WTC11 (cell line): ENCODE data around the gene SPIB. TPM values are rescaled to one million over a fixed set of nuclear protein-coding genes. Genes with fewer than 3 reads are reported as not detected.

Experiments
- ATAC-seq: fragments of 200-7000 bp; cut with Tn5 transposase; 2 replicates; pipeline ENCODE4 v1.10.0; 2021; ENCODE audit warnings: mild to moderate bottlenecking, moderate library complexity
- Bru-seq: library from RNA; stranded (reverse); fragments of 400-500 nt; gene quantifications from one replicate; lab custom pipeline; 2021; lab: Mats Ljungman, UMichigan
- CTCF ChIA-PET: fragments of 300-600 bp; sonication (Branson Sonifier 250); formaldehyde crosslinking; loops from one replicate; lab custom pipeline; 2021; ENCODE audit warnings: antibody characterized with exemption; lab: Charles Lee
- POLR2A ChIA-PET: fragments of 350-600 bp; sonication (Branson Sonifier 250); formaldehyde crosslinking; loops from one replicate; lab custom pipeline; 2021; ENCODE audit warnings: antibody characterized with exemption; lab: Charles Lee
- DNase-seq: peaks from one replicate; pipeline ENCODE4 v3.0.0; 2021; ENCODE audit warnings: low spot score
- H3K27ac Mint-ChIP-seq: 2 replicates; pipeline ENCODE4 v1.8.0; 2021; ENCODE audit warnings: mixed read lengths
- H3K27me3 Mint-ChIP-seq: 2 replicates; pipeline ENCODE4 v1.8.0; 2021; ENCODE audit warnings: low read depth, mild to moderate bottlenecking, moderate library complexity, mixed read lengths
- H3K36me3 Mint-ChIP-seq: 2 replicates; pipeline ENCODE4 v1.8.0; 2021; ENCODE audit warnings: mixed read lengths
- H3K4me1 Mint-ChIP-seq: 2 replicates; pipeline ENCODE4 v1.8.0; 2022; ENCODE audit warnings: mixed read lengths
- H3K4me3 Mint-ChIP-seq: 2 replicates; pipeline ENCODE4 v1.8.0; 2021; ENCODE audit warnings: mild to moderate bottlenecking, moderate library complexity, mixed read lengths
- H3K9me3 Mint-ChIP-seq: 2 replicates; pipeline ENCODE4 v1.8.0; 2021; ENCODE audit warnings: mixed read lengths
- FOXP4 ChIP-seq: sonication (generic); formaldehyde crosslinking; IDR thresholded peaks from 2 replicates; pipeline ENCODE4 v1.8.0; 2022; ENCODE audit warnings: mild to moderate bottlenecking, missing genetic modification reagents
- JUN ChIP-seq: sonication (generic); formaldehyde crosslinking; IDR thresholded peaks from 2 replicates; pipeline ENCODE4 v1.8.0; 2023; ENCODE audit warnings: mild to moderate bottlenecking, missing genetic modification reagents
- KAT7 ChIP-seq: sonication (generic); formaldehyde crosslinking; IDR thresholded peaks from 2 replicates; pipeline ENCODE4 v1.8.1; 2023; ENCODE audit warnings: missing genetic modification reagents, mild to moderate bottlenecking, borderline replicate concordance
- NFE2L1 ChIP-seq: sonication (generic); formaldehyde crosslinking; IDR thresholded peaks from 2 replicates; pipeline ENCODE4 v1.8.1; 2023; ENCODE audit warnings: missing genetic modification reagents
- NR2C2 ChIP-seq: sonication (generic); formaldehyde crosslinking; IDR thresholded peaks from 2 replicates; pipeline ENCODE4 v1.8.0; 2022; ENCODE audit warnings: mild to moderate bottlenecking, missing genetic modification reagents
- PRRX2 ChIP-seq: fragments of 250-450 bp; sonication (Bioruptor Pico); IDR thresholded peaks from 2 replicates; pipeline ENCODE4 v1.8.0; 2021; ENCODE audit warnings: mild to moderate bottlenecking
- SOX15 ChIP-seq: fragments of 250-450 bp; sonication (Bioruptor Pico); IDR thresholded peaks from 2 replicates; pipeline ENCODE4 v1.9.0; 2021; ENCODE audit warnings: mild to moderate bottlenecking
- SP1 ChIP-seq: sonication (generic); formaldehyde crosslinking; conservative IDR thresholded peaks from 2 replicates; pipeline ENCODE4 v1.8.1; 2022; ENCODE audit warnings: missing genetic modification reagents
- ZNF138 ChIP-seq: sonication (generic); formaldehyde crosslinking; conservative IDR thresholded peaks from 2 replicates; pipeline ENCODE4 v1.8.1; 2022; ENCODE audit warnings: mild to moderate bottlenecking, moderate library complexity, missing genetic modification reagents
- ZNF416 ChIP-seq: fragments of 250-450 bp; sonication (Bioruptor Pico); IDR thresholded peaks from 2 replicates; pipeline ENCODE4 v1.9.0; 2021; ENCODE audit warnings: mild to moderate bottlenecking, inconsistent platforms
- long read RNA-seq, 3 experiments: library from RNA in 1 of 3; library from capped mRNA in 1 of 3; library from polyadenylated mRNA in 1 of 3; unstranded in 2 of 3; stranded (forward) in 1 of 3; transcript quantifications; one replicate each; pipeline ENCODE4 v2.0.0, GENCODE V29; 2021
- total RNA-seq: library from RNA; stranded (reverse); gene quantifications from 3 replicates; pipeline ENCODE4 v1.2.3, GENCODE V29; 2021
- TF ChIP-seq, protein P1 (sequence below): sonication (generic); formaldehyde crosslinking; IDR thresholded peaks from 2 replicates; pipeline ENCODE4 v1.8.1; 2022; ENCODE audit warnings: low read depth, missing genetic modification reagents, borderline replicate concordance
- TF ChIP-seq, protein P2 (sequence below): sonication (generic); formaldehyde crosslinking; IDR thresholded peaks from 2 replicates; pipeline ENCODE4 v1.8.0; 2023; ENCODE audit warnings: missing genetic modification reagents, mild to moderate bottlenecking, borderline replicate concordance

The SPIB gene
- total RNA-seq (3.1 to 4.7 TPM (median 3.7 TPM) in 3 replicates), Bru-seq, nascent RNA (percentile 38 among the genes with signal in this experiment)
- long read RNA-seq, experiment 1, transcript SPIB-205 (6 exons, 3,791 nt) = major isoform, 10 of 22 reads
- long read RNA-seq, experiment 1, partial matches to known transcripts = 12 of 22 reads
- long read RNA-seq, experiment 1, other reads (novel, unspliced or antisense) = 0 of 22 reads
- long read RNA-seq, experiment 2, partial matches to known transcripts = 2 of 7 reads
- long read RNA-seq, experiment 2, other reads (novel, unspliced or antisense) = 2 of 7 reads
- long read RNA-seq, experiment 3, transcript SPIB-205 (6 exons, 3,791 nt) = major isoform, 17 of 28 reads
- long read RNA-seq, experiment 3, partial matches to known transcripts = 11 of 28 reads
- long read RNA-seq, experiment 3, other reads (novel, unspliced or antisense) = 0 of 28 reads

DNA sequence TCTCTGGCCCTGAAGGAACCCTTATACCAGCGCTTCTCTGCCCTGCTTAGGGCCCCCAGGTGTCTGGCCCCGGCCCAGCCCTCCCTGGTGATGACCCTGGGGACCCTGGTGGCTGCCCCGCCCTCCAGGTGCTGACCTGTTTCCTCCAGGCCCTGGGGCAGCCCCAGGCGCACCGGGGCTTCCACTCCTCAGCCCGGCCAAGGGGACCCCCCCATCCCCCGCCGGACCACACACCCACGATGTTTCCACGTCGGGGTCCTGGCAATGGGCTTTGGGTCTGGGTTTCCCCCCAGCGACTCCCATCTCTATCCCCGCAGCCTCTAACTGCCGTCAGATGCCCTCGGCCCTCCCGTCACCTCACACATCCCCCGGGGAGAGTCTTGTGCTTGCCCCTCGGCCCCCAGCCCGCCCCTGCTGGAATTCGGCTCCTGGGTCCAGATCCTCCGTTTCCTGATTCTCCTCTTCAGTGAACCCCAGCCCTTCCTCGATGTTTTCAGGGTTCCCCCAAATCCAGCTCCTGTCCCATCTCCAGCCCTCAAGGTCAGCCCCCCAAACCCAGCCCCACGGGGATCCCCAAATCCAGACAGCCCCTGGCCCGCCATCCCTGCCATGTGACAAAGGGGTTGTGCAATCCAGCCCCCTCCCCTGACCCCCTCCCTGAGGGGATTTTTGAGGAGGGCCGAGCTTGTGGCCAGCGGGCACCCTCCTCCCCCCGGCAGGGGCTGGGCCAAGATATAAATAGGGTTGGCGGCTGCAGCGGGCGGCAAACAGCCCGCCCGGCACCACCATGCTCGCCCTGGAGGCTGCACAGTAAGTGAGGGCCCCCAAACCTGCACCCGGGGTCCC lies at the start of gene SPIB:
SPIB (plus strand) TSS at position 763 of the 846 bp plus-strand sequence; CDS start at position 788, 25 bp downstream.
- TF ChIP-seq PRRX2 (CRISPR knock-in tag) (no peak), NR2C2 (CRISPR knock-in tag) (no peak), SP1 (no peak; the same call in 1 of the 2 replicates), FOXP4 (CRISPR knock-in tag) (0 out of 2 replicates have a peak, but pooled peaks have one; percentile 22), NFE2L1 (CRISPR knock-in tag) (no peak)
- peak within 1 kb of the TSS; percentile 76 for H3K4me3 Mint-ChIP-seq
- H3K9me3 Mint-ChIP-seq = no peaks in the 10 kb centered on the region
- H3K36me3 Mint-ChIP-seq = peaks cover 7% of the 10 kb centered on the region
- DNase-seq (no peak), ATAC-seq (no peak)
- peaks cover 21% of the 10 kb centered on the region for H3K4me1 Mint-ChIP-seq
- no peaks in the 10 kb centered on the region for H3K27me3 Mint-ChIP-seq
- H3K27ac Mint-ChIP-seq = no peak within 1 kb of the TSS
- ChIA-PET CTCF (interaction anchor here (1.1 to 2.8 kb wide), 6 partner anchors 9 to 138 kb away, joined by 4 to 12 read pairs (median 8); no protein-coding TSS in a partner anchor), POLR2A (interaction anchor here (1.4 kb wide), 1 partner anchor 85 kb away, joined by 4 read pairs; no protein-coding TSS in a partner anchor)

GRCh38 chr19:50371914-50372475 lies 46.7 kb upstream of the SPIB start:
- CTCF ChIA-PET = no interaction called here
- DNase-seq (no peak), ATAC-seq (no peak)
- H3K4me3 Mint-ChIP-seq = no peak overlapping the region
- peaks cover 5% of the 10 kb centered on the region for H3K27me3 Mint-ChIP-seq
- H3K27ac Mint-ChIP-seq = no peak overlapping the region
- no peaks in the 10 kb centered on the region; the same call in 1 of the 2 replicates for H3K36me3 Mint-ChIP-seq
- POLR2A ChIA-PET = no interaction called here
- no peaks in the 10 kb centered on the region for H3K9me3 Mint-ChIP-seq
- H3K4me1 Mint-ChIP-seq = peaks cover 3% of the 10 kb centered on the region; the same call in 1 of the 2 replicates
- TF ChIP-seq JUN (CRISPR knock-in tag) = no peak
- TF ChIP-seq, protein P1, sequence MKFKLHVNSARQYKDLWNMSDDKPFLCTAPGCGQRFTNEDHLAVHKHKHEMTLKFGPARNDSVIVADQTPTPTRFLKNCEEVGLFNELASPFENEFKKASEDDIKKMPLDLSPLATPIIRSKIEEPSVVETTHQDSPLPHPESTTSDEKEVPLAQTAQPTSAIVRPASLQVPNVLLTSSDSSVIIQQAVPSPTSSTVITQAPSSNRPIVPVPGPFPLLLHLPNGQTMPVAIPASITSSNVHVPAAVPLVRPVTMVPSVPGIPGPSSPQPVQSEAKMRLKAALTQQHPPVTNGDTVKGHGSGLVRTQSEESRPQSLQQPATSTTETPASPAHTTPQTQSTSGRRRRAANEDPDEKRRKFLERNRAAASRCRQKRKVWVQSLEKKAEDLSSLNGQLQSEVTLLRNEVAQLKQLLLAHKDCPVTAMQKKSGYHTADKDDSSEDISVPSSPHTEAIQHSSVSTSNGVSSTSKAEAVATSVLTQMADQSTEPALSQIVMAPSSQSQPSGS (CRISPR knock-in tag) = no peak
- TF ChIP-seq ZNF138 (CRISPR knock-in tag) = no peak
- TF ChIP-seq ZNF416 (CRISPR knock-in tag) = no peak
- TF ChIP-seq KAT7 = no peak
- TF ChIP-seq, protein P2, sequence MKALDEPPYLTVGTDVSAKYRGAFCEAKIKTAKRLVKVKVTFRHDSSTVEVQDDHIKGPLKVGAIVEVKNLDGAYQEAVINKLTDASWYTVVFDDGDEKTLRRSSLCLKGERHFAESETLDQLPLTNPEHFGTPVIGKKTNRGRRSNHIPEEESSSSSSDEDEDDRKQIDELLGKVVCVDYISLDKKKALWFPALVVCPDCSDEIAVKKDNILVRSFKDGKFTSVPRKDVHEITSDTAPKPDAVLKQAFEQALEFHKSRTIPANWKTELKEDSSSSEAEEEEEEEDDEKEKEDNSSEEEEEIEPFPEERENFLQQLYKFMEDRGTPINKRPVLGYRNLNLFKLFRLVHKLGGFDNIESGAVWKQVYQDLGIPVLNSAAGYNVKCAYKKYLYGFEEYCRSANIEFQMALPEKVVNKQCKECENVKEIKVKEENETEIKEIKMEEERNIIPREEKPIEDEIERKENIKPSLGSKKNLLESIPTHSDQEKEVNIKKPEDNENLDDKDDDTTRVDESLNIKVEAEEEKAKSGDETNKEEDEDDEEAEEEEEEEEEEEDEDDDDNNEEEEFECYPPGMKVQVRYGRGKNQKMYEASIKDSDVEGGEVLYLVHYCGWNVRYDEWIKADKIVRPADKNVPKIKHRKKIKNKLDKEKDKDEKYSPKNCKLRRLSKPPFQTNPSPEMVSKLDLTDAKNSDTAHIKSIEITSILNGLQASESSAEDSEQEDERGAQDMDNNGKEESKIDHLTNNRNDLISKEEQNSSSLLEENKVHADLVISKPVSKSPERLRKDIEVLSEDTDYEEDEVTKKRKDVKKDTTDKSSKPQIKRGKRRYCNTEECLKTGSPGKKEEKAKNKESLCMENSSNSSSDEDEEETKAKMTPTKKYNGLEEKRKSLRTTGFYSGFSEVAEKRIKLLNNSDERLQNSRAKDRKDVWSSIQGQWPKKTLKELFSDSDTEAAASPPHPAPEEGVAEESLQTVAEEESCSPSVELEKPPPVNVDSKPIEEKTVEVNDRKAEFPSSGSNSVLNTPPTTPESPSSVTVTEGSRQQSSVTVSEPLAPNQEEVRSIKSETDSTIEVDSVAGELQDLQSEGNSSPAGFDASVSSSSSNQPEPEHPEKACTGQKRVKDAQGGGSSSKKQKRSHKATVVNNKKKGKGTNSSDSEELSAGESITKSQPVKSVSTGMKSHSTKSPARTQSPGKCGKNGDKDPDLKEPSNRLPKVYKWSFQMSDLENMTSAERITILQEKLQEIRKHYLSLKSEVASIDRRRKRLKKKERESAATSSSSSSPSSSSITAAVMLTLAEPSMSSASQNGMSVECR = no peak
- no peak for TF ChIP-seq SOX15 (CRISPR knock-in tag)
